HG02840 (cell line): Measurements from ENCODE around the gene LRRC3C.
A peak's percentile ranks its signal among the peaks of the same experiment; 100 is the strongest.
"Not testable (repeated sequence)": the region's sequence is repeated elsewhere in the genome, so short reads cannot be mapped to it uniquely, and the experiment has no call there.

ENCODE experiments used
- ATAC-seq: cut with Tn5 transposase; IDR thresholded peaks from one replicate; pipeline ENCODE4 v1.9.1; 2021; ENCODE audit warnings: mild to moderate bottlenecking, moderate library complexity, moderate number of reproducible peaks; ENCODE audit not compliant: unreplicated experiment, low FRiP score

LRRC3C gene, protein sequence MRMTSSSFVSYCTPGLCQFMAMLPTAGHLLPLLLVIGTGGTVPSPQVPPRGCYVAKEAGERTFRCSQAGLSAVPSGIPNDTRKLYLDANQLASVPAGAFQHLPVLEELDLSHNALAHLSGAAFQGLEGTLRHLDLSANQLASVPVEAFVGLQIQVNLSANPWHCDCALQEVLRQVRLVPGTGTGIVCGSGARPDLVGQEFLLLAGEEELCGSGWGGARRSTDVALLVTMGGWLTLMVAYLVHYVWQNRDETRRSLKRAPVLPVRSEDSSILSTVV

GRCh38 chr17:39927101-39927928 lies at the start of gene LRRC3C, which contains the start of gene ORMDL3:
TSS of gene LRRC3C (plus strand) at chr17:39927732. CDS start at chr17:39941524, 13,792 bp downstream.
TSS of gene ORMDL3 (minus strand) at chr17:39927601. CDS start at chr17:39924203, 3,398 bp downstream.
- ATAC-seq = peak; percentile 69

- not testable (repeated sequence) for ATAC-seq
Measured at GRCh38 chr17:39886102-39886501, 41.4 kb upstream of the LRRC3C start.

DNA sequence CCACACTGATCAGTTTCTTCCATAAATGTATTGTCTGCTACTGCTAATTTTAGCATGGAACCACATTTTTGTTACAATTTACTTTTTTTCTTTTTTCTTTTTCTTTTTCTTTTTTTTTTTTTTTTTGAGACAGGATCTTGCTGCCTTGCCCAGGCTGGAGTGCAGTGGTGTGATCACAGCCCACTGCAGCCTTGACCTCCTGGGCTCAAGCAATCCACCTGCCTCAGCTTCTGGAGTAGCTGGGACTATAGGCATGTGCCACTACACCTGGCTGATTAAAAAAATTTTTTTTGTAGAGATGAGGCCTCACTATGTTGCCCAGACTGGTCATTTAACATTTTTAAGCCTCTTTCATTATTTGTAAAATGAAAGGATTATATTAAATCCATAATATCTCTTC lies 40.5 kb upstream of the LRRC3C start:
- no peak for ATAC-seq

DNA sequence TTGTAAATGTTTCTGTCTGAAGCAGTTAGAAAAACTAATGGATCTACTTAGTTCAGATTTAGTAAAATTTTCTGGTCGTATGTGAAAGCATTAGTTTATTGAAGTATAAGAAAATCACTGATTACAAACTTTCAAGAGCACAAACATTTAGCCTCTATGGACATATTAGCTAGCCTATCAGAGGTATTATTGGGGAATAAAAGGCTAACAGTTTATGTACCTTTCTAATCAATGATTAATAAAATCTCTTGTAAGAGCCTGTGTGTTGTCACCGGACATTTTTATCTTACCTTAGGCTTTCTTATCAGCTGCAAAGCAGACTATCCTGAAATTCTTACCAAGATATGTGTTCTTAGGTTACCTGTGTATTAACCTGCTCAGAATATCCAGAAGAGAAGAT lies 38.3 kb upstream of the LRRC3C start:
- no peak for ATAC-seq

GRCh38 chr17:39894681-39895376 lies 32.7 kb upstream of the LRRC3C start:
- ATAC-seq = no peak

DNA sequence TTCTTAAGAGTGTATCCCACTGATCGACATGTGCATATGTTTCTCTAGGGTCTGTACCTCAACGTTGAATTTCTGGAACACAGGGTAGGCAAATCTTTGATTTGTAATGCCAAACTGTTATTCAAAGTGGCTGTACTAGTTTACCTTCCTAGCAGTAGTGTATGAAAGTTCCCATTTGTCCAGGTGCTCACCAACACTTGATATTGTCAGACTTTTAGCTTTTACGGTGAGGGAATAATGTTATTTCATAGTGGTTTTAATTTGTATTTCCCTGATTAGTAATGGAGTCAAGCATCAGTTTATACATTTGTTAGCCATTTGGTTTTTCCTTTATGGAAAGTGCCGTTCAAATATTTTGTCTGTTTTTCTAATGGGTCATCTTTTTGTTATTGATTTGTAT lies 29.4 kb upstream of the LRRC3C start:
- ATAC-seq = no peak

GRCh38 chr17:39899215-39899614 lies 28.3 kb upstream of the LRRC3C start:
- no peak for ATAC-seq

GRCh38 chr17:39902027-39902426 lies 25.5 kb upstream of the LRRC3C start:
- ATAC-seq = not testable (repeated sequence)

GRCh38 chr17:39903158-39903884 lies 24.2 kb upstream of the LRRC3C start:
- no peak for ATAC-seq

DNA sequence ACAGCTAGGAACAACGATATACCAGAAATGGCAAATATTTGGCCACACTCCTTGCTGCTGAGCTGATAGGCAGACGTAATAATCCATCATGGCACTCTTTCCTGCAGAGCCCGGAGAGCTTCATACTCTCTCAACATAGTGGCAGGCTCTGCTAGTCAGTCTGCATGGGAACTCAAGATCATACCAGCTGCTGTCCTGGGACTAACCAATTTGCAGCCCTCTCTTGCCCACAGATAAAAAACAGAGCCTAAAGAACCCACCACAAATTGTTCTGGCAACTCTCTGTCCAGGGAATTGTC lies 22.6 kb upstream of the LRRC3C start:
- no peak for ATAC-seq

- ATAC-seq = no peak
Measured at GRCh38 chr17:39908789-39909352, 18.7 kb upstream of the LRRC3C start.

DNA sequence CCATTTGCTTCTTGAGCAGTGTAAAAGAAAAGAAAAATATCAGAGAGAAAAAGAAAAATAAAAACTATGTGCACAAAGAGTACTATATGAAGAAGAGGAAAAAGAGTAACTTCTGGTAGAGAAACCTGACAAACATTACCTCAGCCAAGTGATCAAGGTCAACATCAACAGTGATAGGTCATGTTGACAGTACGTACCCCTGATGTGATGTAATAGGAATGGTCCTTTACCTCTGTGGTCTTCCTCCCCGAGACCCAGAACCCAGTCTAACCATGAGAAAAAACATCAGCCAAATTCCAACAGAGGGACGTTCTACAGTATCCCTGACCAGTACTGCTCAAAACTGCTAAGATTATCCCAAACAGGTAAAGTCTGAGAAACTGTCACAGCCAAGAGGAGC lies 13.5 kb upstream of the LRRC3C start:
- no peak for ATAC-seq

DNA sequence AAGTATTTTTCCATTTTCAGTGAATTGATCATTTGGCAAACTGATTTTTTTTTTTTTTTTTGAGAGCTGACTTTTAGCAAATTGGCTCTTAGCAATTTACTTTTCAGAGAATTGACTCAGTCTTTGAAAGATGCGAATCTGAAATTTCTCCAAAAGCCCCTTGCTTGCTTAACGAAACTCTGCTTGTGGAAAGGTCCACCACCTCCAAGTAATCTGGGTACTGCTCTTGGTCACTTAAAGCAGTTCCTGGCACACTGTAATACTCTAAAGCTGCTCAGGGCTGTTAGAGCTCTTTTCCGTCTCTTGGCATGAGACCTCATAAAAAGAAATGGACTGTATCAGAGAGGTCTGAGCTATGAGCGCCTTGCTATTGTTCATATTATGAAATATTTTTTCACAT lies 12.0 kb upstream of the LRRC3C start:
- no peak for ATAC-seq

GRCh38 chr17:39916918-39917317 lies 10.6 kb upstream of the LRRC3C start:
- no peak for ATAC-seq

GRCh38 chr17:39919087-39919683 lies 8.3 kb upstream of the LRRC3C start:
- ATAC-seq = no peak

GRCh38 chr17:39920218-39921210 lies 7.0 kb upstream of the LRRC3C start:
- ATAC-seq = no peak

GRCh38 chr17:39921323-39921722 lies 6.2 kb upstream of the LRRC3C start:
- no peak for ATAC-seq

GRCh38 chr17:39922006-39922405 lies 5.5 kb upstream of the LRRC3C start:
- no peak for ATAC-seq

GRCh38 chr17:39923230-39923629 lies 4.3 kb upstream of the LRRC3C start:
- no peak for ATAC-seq
